ENCODE measurements around the gene TNP2.

GRCh38 chr16:11224096-11224893 lies 44.8 kb downstream of the TNP2 start:
- TF ChIP-seq CTCF (IDR thresholded peaks at IDR 0.05; ENCODE audit: borderline replicate concordance, extremely low read depth, low read length, poor library complexity, severe bottlenecking) (no peak), EZH2 (IDR thresholded peaks at IDR 0.05; ENCODE audit: borderline replicate concordance, low read depth, low read length, severe bottlenecking) (no peak)
